GM23248 (cell line): ENCODE data around the gene ZNF367.

Experiments
- EZH2 ChIP-seq: fragments of 200-600 bp; sonication (generic); IDR thresholded peaks from 2 replicates; pipeline ENCODE4 v1.6.1; 2018; ENCODE audit warnings: antibody characterized with exemption, mild to moderate bottlenecking; ENCODE audit not compliant: insufficient read depth, poor library complexity, severe bottlenecking
- EZH2phosphoT487 ChIP-seq: fragments of 200-600 bp; sonication (generic); IDR thresholded peaks from 2 replicates; pipeline ENCODE4 v1.6.1; 2018; ENCODE audit warnings: antibody characterized with exemption, moderate library complexity, mild to moderate bottlenecking, low read depth; ENCODE audit not compliant: insufficient read depth

DNA sequence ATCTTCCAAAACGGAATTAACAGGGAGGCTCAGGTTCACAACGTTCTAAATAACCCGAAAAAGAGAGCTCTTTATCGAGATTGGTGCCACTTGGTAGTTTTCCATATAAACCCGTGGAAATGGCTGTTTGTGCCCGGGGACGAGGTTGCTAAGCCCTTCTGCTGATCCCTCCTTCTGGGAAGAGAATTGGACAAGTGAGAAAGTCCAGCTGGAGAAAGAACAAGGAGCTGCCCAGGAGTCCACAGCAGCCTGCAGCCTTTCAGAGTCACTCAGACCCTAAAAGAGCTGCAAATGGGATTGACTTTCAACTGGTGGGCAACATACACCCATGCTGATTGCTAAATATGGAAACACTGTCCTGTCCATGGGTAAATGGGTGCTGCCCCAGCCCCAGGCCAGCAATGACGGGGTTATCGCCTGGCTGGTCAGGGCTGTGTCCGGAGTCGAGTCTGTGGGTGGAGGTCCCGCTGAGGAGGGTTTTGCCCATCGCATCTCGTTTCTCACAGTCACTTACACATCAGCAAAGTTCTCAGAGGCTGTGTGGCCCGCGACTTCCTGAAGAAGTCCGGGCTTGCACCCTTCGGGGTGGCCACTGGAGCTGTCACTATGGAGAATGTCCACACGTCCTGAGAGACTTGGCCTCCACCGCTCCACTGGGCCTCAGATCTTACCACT is 75.5 kb downstream of the ZNF367 start:
- TF ChIP-seq EZH2phosphoT487 (no peak), EZH2 (no peak)
